ENCODE results near the gene ELMO2.
A peak's percentile ranks its signal among the peaks of the same experiment; 100 is the strongest.

The ELMO2 gene

GRCh38 chr20:46339037-46339436, 67.4 kb downstream of the ELMO2 start:
- H3K36me3 ChIP-seq (ENCODE audit: control insufficient read depth in 2 of 2, insufficient read depth in 1 of 2, low read length in 2 of 2) = no peaks in the 10 kb centered on the region
- no peak overlapping the region for H3K27ac ChIP-seq (ENCODE audit: extremely low read depth, low read depth, low read length)
- TF ChIP-seq ZNF521 (tag by site-specific recombination; IDR thresholded peaks at IDR 0.05) (no peak), ZNF664 (tag by site-specific recombination; IDR thresholded peaks at IDR 0.05) (no peak), PRDM1 (tag by site-specific recombination; IDR thresholded peaks at IDR 0.05) (no peak), ZNF513 (tag by site-specific recombination; IDR thresholded peaks at IDR 0.05) (no peak), TCF7L2 (IDR thresholded peaks at IDR 0.05; ENCODE audit: borderline replicate concordance, low read depth, low read length) (no peak)
- no peaks in the 10 kb centered on the region for H3K4me1 ChIP-seq (ENCODE audit: control insufficient read depth, insufficient read depth, low read length)
- ChIA-PET POLR2A (no interaction called here), CTCF (interaction anchor here (0.6 to 1.4 kb wide), 2 partner anchors 10 to 189 kb away, joined by 3 to 13 read pairs; no protein-coding TSS in a partner anchor)
- no peak overlapping the region for H3K4me3 ChIP-seq (ENCODE audit: low read depth, low read length)
- no peaks in the 10 kb centered on the region for H3K9me3 ChIP-seq (ENCODE audit: control insufficient read depth, insufficient read depth, low read depth, low read length)

- CTCF ChIA-PET = interaction anchor here (0.6 to 2.6 kb wide), 6 partner anchors 12 to 204 kb away, joined by 3 to 15 read pairs (median 5); no protein-coding TSS in a partner anchor
- TF ChIP-seq ZNF548 (tag by site-specific recombination; IDR thresholded peaks at IDR 0.05) (no peak), ZNF843 (tag by site-specific recombination; IDR thresholded peaks at IDR 0.05) (no peak)
- no peak overlapping the region for H3K4me3 ChIP-seq (ENCODE audit: low read depth, low read length)
- H3K27ac ChIP-seq (ENCODE audit: extremely low read depth, low read depth, low read length) = no peak overlapping the region
- H3K9me3 ChIP-seq (ENCODE audit: control insufficient read depth, insufficient read depth, low read depth, low read length) = no peaks in the 10 kb centered on the region
- H3K36me3 ChIP-seq (ENCODE audit: control insufficient read depth in 2 of 2, insufficient read depth in 1 of 2, low read length in 2 of 2) = no peaks in the 10 kb centered on the region
- H3K4me1 ChIP-seq (ENCODE audit: control insufficient read depth, insufficient read depth, low read length) = no peaks in the 10 kb centered on the region
- POLR2A ChIA-PET = interaction anchor here (0.5 kb wide), 1 partner anchor 772 kb away, joined by 3 read pairs; no protein-coding TSS in a partner anchor
Observed at GRCh38 chr20:46336735-46337134, 69.7 kb downstream of the ELMO2 start.

GRCh38 chr20:46334303-46334904, 72.0 kb downstream of the ELMO2 start:
- Histone ChIP-seq H3K4me1 (ENCODE audit: control insufficient read depth, insufficient read depth, low read length) (no peaks in the 10 kb centered on the region), H3K9me3 (ENCODE audit: control insufficient read depth, insufficient read depth, low read depth, low read length) (no peaks in the 10 kb centered on the region), H3K36me3 (ENCODE audit: control insufficient read depth in 2 of 2, insufficient read depth in 1 of 2, low read length in 2 of 2) (no peaks in the 10 kb centered on the region), H3K27ac (ENCODE audit: extremely low read depth, low read depth, low read length) (no peak overlapping the region), H3K4me3 (ENCODE audit: low read depth, low read length) (no peak overlapping the region)
- no peak for TF ChIP-seq ZNF394 (tag by site-specific recombination; IDR thresholded peaks at IDR 0.05; ENCODE audit: borderline replicate concordance)
- no peak for TF ChIP-seq ZNF704 (tag by site-specific recombination; IDR thresholded peaks at IDR 0.05)
- TF ChIP-seq YY1 (tag by site-specific recombination; IDR thresholded peaks at IDR 0.05) = no peak
- TF ChIP-seq ZNF776 (tag by site-specific recombination; IDR thresholded peaks at IDR 0.05; ENCODE audit: borderline replicate concordance) = no peak
- POLR2A ChIA-PET = no interaction called here
- CTCF ChIA-PET = interaction anchor here (0.6 to 1.7 kb wide), 2 partner anchors 15 to 317 kb away, joined by 4 to 8 read pairs; no protein-coding TSS in a partner anchor

GRCh38 chr20:46333161-46333991, 73.0 kb downstream of the ELMO2 start:
- no peaks in the 10 kb centered on the region for H3K9me3 ChIP-seq (ENCODE audit: control insufficient read depth, insufficient read depth, low read depth, low read length)
- CTCF ChIA-PET = interaction anchor here (0.8 to 1.7 kb wide), 2 partner anchors 8 to 16 kb away, joined by 6 to 8 read pairs; no protein-coding TSS in a partner anchor
- POLR2A ChIA-PET = no interaction called here
- no peaks in the 10 kb centered on the region for H3K36me3 ChIP-seq (ENCODE audit: control insufficient read depth in 2 of 2, insufficient read depth in 1 of 2, low read length in 2 of 2)
- H3K4me3 ChIP-seq (ENCODE audit: low read depth, low read length) = no peak overlapping the region
- no peaks in the 10 kb centered on the region for H3K4me1 ChIP-seq (ENCODE audit: control insufficient read depth, insufficient read depth, low read length)
- TF ChIP-seq ZNF214 (tag by site-specific recombination; IDR thresholded peaks at IDR 0.05; ENCODE audit: borderline replicate concordance) (no peak), ZNF175 (tag by site-specific recombination; IDR thresholded peaks at IDR 0.05) (no peak), ZNF114 (tag by site-specific recombination; IDR thresholded peaks at IDR 0.05) (no peak), ZNF768 (tag by site-specific recombination; IDR thresholded peaks at IDR 0.05) (peak; percentile 40; the same call in 1 of the 2 replicates), ZNF654 (tag by site-specific recombination; IDR thresholded peaks at IDR 0.05; ENCODE audit: low read depth) (no peak), ZNF670 (tag by site-specific recombination; IDR thresholded peaks at IDR 0.05; ENCODE audit: low read depth) (no peak), PRDM2 (tag by site-specific recombination; IDR thresholded peaks at IDR 0.05; ENCODE audit: borderline replicate concordance) (no peak)
- H3K27ac ChIP-seq (ENCODE audit: extremely low read depth, low read depth, low read length) = no peak overlapping the region

Measured in HEK293 (cell line).